AG04450 (cell line): ENCODE results near the gene GAREM1. TPM values are rescaled to one million over a fixed set of nuclear protein-coding genes. Genes with fewer than 3 reads are reported as not detected.

Experiments
- CTCF ChIA-PET: fragments of 300-600, 350-600 bp; formaldehyde crosslinking; extraction: SDS; loops from one replicate; lab custom pipeline; 2022; ENCODE audit warnings: antibody characterized with exemption, inconsistent platforms; lab: Charles Lee
- POLR2A ChIA-PET: fragments of 350-600 bp; formaldehyde crosslinking; extraction: SDS; loops from one replicate; lab custom pipeline; 2021; ENCODE audit warnings: antibody characterized with exemption, inconsistent platforms; lab: Yijun Ruan, JAX
- DNase-seq: peaks from one replicate; pipeline ENCODE4 v3.0.0-alpha.2; 2011; ENCODE audit warnings: low read depth, low spot score
- H3K27ac ChIP-seq: one replicate; pipeline ENCODE4 v1.5.1; 2012; ENCODE audit warnings: low read depth, low read length, control low read depth
- H3K27me3 ChIP-seq: one replicate; pipeline ENCODE4 v1.6.0; 2012; ENCODE audit warnings: low read length; ENCODE audit not compliant: control insufficient read depth, insufficient read depth
- H3K4me3 ChIP-seq: 2 replicates; pipeline ENCODE4 v1.5.1; 2011; ENCODE audit warnings: mild to moderate bottlenecking, low read depth, low read length, control low read depth
- H3K9me3 ChIP-seq: 2 replicates; pipeline ENCODE4 v1.5.1; 2012; ENCODE audit warnings: low read length; ENCODE audit not compliant: control insufficient read depth, insufficient read depth
- CTCF ChIP-seq: IDR thresholded peaks from 2 replicates; pipeline ENCODE4 v1.5.1; 2011; ENCODE audit warnings: low read depth, low read length, control low read depth, inconsistent platforms
- polyA plus RNA-seq: library from polyadenylated mRNA; depleted of rRNA; stranded (reverse); fragments of >200 nt; gene quantifications from 2 replicates; pipeline ENCODE4 v1.2.3, GENCODE V29; 2011

Gene GAREM1
- polyA plus RNA-seq, 1 experiment = 3.4 TPM

GRCh38 chr18:32429402-32429801, 41.3 kb downstream of the GAREM1 start:
- Histone ChIP-seq H3K27ac (no peak overlapping the region), H3K4me3 (no peak overlapping the region), H3K9me3 (0 out of 2 replicates have a peak, but pooled peaks cover 3% of the 10 kb centered on the region), H3K27me3 (no peaks in the 10 kb centered on the region)
- no peak for TF ChIP-seq CTCF
- POLR2A ChIA-PET = no interaction called here
- DNase-seq = no peak
- CTCF ChIA-PET = no interaction called here

GRCh38 chr18:32427084-32427900, 43.4 kb downstream of the GAREM1 start:
- DNase-seq = no peak

GRCh38 chr18:32425466-32425865, 45.2 kb downstream of the GAREM1 start:
- Histone ChIP-seq H3K27ac (no peak overlapping the region), H3K27me3 (no peaks in the 10 kb centered on the region), H3K4me3 (no peak overlapping the region), H3K9me3 (no peaks in the 10 kb centered on the region)
- DNase-seq = no peak
- TF ChIP-seq CTCF = no peak
- ChIA-PET CTCF (interaction anchor here (1.4 to 3.1 kb wide), 2 partner anchors 45 to 136 kb away, joined by 5 to 14 read pairs; partner anchors contain the start of gene GAREM1), POLR2A (no interaction called here)

More at GRCh38 chr18:32427084-32427900, 43.4 kb downstream of the GAREM1 start:
- Histone ChIP-seq H3K9me3 (0 out of 2 replicates have a peak, but pooled peaks cover 3% of the 10 kb centered on the region), H3K4me3 (no peak overlapping the region), H3K27ac (no peak overlapping the region), H3K27me3 (no peaks in the 10 kb centered on the region)
- no peak for TF ChIP-seq CTCF
- POLR2A ChIA-PET = interaction anchor here (0.8 kb wide), 1 partner anchor 42 kb away, joined by 4 read pairs; no protein-coding TSS in a partner anchor
- CTCF ChIA-PET = interaction anchor here (0.6 to 3.1 kb wide), 7 partner anchors 12 to 157 kb away, joined by 3 to 14 read pairs (median 4); partner anchors contain the start of gene GAREM1

GRCh38 chr18:32424696-32425095, 46.0 kb downstream of the GAREM1 start:
- H3K9me3 ChIP-seq = no peaks in the 10 kb centered on the region
- POLR2A ChIA-PET = no interaction called here
- no peak for DNase-seq
- no peak overlapping the region for H3K27ac ChIP-seq
- H3K27me3 ChIP-seq = no peaks in the 10 kb centered on the region
- no peak for TF ChIP-seq CTCF
- CTCF ChIA-PET = interaction anchor here (0.5 to 1.4 kb wide), 3 partner anchors 46 to 218 kb away, joined by 3 to 5 read pairs (median 5); partner anchors contain the start of gene GAREM1
- H3K4me3 ChIP-seq = no peak overlapping the region
